HG03520 (cell line): ENCODE results near the gene CCDC86.

ENCODE experiments used
- ATAC-seq: cut with Tn5 transposase; IDR thresholded peaks from one replicate; pipeline ENCODE4 v1.9.1; 2021; ENCODE audit warnings: mild to moderate bottlenecking, moderate library complexity; ENCODE audit not compliant: unreplicated experiment

Gene CCDC86

DNA sequence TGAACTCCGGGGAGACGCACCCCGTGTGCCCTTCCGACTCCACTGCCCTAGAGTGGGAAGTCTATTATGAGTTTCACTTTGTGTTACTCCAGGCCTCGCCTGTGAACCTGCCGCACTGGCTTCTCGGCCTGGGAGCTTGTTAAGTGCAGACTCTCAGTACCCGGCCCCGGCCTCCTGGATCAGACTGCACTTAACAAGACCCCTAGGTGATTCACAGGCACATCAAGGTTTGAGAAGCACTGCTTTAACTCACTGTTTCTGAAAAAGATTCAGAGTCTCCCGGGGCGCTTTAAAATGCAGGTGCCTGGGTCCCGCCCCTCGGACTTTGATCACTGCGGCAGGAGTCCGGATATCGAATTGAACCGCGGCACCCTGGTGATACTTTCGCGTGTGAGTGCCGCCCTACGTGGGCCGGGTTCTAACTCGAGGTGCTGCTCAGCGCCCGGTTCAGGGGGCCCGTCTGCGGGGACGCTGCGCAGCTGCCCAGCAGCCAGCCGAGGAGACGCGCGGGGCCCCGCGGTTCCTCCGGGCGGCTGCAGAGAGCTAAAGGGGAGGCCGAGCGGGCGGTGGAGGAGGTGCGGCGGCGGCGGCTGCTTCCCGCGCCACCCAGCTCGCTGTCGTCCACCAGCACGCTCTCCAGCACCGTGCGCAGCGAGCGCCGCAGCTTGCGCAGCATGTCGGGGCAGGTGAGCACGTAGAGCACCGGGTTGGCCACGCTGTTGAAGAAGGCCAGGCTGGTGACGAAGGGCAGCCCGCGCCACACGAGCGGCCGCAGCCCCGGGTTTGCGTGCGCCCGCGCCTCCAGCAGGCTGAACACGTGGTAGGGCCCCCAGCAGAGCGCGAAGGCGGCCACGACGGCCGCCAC, 10.4 kb downstream of the CCDC86 start:
- no peak for ATAC-seq

DNA sequence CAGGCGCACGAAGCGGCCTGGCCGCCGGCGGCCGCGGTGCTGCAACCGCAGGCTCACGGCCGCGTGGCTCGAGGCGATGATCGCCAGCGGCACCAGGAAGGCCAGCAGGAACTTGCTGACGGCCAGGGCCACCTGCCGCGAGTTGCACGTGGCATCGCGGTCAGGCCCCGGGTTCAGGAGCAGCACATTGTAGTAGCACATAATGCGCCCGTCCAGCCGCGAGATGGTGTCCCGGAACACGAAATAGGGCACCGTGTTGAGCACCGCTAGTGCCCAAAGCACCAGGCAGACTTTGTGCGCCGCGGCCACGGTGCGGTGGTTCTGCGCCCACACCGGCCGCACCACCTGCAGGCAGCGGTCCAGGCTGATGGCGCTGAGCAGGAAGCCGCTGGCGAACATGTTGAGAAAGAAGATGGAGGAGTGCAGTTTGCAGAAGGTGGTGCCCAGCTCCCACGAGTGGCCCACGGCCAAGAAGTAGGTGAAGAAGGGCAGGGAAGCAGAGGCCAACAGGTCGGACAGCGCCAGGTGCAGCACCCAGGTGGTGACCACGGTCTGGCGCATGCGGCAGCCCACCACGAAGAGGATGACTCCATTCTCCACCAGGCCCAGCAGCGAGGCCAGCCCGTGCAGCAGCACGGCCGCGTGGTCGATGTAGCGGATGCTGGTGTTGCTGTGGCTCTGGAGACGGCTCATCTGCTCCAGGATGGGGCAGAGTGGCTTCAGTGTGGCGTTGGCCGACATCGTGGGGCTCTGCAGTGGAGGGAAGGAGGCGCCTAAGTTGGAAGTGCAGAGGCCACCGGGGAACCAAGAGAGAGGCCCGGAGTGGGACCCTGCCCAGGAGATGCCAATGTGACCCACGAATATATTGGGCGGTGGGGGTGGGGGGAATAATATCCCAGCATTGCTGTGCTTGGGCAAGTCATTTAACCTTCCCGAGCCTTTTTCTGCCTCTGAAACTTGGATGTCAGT, 11.4 kb downstream of the CCDC86 start:
- no peak for ATAC-seq

DNA sequence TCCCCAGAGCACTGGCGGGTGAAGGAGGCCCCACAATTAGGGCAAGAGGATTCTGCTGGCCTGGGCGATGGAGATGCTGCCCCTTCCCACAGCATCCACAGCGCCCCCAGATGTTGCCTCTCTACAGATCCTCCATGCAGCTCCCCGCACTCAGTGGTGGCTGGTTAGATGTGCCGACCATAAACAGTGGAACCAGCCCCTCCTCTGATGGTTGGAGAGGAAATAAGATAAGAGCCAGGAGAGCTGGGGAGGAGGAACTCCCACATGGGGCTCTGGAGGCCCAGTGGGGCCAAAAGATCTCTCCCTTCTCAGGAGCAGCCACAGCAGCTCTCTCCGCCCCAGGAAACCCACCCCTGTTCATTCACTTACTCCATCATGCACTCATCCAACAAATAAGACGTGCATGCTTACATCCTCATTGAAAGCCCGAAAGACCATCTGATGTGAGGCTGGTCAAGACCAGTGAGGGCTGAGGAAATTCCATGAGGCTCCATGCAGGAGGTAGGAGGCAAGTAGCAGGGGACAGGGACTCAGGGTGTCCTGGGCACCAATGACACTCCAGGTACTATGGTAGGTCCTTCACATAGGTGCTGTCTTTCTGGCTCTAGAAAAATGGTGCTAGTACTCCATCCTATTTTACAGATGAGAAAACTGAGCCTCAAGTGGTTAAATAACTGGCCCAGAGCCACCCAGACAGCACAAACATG, 12.4 kb downstream of the CCDC86 start:
- no peak for ATAC-seq

DNA sequence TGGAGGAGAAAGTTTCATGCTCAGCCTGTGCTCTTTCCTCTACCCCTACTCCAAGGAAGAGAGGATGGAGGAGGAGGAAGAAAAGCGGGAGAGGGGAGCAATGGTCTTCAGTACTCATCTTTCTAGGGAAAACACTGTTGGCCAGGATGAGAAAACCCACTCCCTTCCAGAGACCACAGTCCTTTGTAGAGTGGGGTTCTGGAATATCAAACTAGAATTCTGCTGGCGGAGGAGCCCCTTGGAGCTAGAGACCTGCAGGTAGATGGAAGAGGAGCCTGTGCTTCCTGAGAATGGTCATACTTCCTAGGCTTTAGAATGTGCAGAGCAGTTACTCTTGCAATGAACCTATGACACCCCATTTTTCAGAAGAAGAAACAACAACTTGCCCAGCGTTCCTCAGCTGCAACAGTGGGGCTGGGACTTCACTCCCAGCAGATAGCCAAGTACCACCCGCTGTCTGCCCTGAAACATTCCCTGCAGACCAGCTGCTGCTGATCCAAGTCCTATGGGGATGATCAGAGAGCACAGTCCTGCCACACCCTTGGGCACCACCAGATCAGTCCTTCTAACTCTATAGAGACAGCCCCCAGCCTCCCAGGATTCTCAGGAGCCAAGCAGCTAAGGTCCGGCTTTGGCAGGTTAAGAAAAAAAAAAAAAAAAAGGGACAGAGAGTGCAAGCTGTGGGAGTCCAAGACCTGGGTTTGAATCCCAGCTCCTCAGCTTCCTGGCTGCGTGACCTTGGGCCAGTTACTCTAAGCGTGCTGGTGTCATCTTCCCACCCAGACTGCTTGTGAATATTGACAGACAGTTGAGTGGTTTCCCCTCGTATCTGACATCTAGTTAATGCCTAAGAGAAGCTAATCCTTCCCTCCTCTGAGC, 13.2 kb downstream of the CCDC86 start:
- no peak for ATAC-seq

DNA sequence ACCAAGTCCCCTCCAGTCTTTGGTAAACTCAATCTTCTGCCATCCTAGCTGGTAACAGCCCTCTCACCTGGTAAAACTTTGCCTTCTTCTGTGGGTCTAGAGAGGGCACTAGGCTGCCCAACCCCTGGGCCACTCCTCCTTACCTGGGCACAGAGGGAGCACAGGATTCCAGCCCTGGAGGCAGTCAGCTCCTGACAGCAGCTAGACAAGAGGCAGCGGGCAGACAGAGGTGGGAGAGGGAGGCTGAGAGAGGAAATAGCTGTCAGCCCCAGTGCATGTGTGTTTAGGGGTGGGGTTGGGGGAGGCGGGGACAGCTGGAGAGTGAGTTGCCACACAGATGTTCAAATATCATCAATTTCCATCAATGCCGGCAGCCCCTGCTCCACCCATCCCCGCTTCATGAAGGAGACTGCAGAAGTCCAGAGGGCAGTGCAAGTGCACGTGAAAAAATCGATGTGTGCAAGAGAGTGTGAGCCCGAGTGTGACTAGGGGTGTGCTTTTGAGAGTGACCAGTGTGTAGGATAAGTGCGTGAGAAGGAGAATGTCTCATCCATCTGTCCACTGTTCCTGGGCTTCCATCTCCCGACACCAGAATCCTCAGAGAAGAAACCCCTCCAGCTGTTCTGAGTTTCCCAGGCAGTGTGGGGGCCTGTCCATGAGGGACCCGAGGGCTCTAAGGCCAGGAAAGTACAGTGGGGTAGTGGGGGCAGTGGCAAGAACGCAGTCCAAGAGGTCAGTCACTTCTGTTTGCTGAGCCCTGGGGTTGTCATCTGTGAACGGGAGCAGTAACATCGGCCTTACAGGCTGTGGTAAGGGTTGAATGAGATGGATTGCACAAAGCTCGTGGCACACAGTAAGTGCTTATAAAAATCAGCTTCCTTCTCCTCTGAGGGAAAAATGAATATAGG, 14.1 kb downstream of the CCDC86 start, which contains the start of gene PTGDR2:
Gene PTGDR2, minus strand, starts transcription at position 225 of the 908 bp plus-strand sequence. CDS start 2,228 bp downstream, outside the sequence.
- no peak for ATAC-seq

DNA sequence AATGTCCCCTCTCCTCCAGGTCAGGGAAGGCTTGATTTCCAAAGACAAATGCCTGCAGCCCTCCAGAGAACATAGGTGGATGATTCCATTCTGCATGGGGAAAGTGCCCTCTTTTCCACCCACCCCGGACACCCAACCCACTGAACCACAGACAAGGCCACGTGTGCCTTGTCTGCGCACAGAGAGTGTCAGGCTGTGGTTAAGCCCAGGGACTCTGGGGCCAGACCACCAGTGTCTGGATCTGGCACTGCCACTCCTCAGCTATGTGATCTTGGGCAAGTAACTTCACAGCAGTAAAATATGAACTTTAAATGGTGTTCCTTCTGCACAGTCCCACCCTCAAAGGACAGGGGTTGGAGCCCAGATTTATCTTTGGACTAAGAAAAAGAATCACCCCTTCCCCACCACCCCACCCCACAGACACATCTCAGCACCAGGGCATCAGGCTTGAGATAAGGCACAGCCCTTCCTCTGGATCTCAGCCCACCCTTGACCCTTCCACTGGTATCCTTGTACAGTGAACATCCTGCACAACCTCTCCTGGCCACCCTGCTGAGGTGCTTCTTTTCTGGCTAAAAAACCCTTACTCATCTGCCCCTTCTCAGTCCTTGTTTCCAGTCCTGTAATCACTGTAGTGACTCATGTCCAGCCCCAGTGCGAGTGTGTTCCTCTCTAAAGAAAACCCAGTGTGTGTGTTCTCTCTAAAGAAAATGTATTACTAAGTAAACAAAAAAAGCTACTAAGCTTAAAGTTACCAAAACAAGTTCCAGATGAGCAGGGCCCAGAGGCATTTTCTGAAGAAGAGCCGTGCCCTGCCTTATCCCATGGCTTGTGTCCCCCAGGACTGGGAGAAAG, 15.7 kb downstream of the CCDC86 start:
- ATAC-seq = no peak

DNA sequence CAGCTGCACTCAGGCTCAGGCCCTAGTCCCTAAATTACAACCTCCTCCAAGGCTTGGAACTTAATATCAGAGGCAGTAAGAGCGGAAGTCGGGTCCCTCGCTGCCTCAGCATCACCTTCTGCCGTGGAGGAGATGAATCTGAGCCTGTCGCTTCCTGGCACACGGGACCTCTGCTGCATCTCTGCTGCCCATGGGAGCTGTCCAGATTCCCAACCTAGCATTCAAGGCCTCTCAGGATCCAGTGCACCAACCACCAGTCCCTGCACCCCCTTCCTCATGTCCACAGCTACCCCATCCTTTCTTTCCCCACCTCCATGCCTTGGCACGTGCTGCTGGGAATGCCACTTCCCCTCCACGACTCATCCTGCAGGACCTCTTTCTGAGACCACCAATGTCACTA, 16.3 kb downstream of the CCDC86 start:
- ATAC-seq = no peak

DNA sequence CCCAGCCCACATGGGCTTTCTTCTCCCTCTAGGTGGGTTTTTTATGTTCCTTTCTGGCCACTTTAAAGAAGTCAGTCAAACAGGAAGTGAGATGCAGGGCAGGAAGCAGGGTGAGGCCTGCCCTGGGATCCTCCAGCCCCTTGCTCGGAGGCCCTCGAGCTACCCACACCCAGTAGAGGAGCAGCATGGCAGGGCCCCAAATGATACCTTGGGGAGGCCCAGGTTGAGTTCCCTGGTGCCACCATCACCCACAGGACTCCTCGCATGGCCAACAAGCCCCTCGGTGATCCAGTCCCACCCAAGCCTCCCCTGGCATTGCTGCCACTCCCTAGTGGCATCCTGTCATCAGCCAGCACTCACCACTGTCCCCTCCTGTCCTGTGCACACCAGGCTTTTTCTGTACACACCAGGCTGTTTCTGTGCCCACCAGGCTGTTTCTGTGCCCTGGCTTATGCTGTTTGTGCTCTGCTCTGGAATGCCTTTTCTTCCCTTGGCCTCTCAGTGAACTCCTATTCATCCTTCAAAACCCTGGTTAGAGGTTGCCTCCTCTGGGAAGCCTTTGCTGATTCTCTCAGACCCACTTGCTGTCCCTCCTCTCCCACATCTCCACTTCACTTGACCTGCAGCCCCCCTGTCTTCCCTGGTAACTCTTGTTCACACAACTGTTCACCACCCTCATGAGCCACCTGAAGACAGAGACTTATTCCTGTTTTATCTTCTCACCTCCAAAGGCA, 17.0 kb downstream of the CCDC86 start:
- ATAC-seq = no peak

DNA sequence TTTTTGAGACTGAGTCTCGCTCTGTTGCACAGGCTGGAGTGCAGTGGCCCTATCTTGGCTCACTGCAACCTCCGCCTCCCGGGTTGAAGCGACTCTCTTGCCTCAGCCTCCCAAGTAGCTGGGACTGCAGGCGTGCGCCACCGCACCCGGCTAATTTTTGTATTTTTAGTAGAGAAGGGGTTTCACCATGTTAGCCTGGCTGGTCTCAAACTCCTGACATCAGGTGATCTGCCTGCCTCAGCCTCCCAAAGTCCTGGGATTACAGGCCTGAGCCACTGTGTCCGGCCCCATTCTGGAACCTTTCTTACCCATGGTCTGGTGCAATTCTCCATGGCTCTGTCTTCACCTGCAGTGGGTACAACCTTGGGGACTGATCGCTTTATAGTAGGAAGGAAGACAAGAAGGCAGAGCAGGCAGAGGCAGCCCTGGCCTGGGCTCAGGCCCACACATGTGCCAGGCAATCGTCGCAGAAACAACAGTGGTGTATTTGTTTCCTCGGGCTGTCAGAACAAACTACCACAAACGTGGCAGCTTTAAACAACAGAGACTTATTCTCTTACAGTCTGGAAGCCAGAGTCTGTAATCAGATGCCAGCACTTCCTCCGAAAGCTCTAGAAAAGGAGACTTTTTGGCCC, 17.8 kb downstream of the CCDC86 start:
- no peak for ATAC-seq

DNA sequence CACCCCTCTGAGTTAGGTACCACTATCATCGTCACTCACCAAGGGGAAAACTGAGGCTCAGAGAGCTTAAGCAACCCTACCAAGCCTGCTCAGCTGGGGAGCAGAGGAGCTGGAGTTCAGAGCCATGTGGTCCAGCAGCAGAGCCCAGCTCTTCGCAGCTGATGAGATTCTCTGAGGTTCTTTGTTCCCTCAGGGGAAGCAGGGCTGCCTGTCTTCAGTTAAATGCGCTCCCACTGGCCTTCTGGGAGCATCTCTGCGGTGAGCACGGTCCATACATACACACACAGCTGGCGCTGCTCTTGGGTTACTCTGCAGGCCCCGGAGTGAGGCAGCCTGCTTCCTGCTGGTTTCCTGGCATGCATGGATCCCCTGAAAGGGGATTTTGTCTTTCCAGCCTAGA, 19.0 kb downstream of the CCDC86 start:
- ATAC-seq = no peak

DNA sequence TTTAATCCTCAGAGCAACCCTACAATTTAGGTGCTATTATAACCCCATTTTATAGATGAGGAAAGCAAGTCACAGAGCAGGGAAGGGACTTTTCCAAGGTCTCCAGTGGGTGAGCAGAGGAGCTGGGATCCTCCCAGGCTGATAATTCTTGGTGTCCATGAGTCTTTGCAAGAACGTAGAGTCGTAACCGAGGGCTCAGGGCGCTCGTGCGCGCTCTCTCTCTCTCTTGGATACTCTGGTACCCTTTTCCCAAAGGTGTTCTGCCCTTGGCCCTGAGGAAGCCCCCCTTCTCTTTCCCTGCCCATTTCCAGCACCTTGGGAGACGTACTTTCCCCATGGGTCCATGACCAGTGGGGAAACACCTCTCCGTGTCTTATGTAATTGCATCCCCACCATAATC, 20.3 kb downstream of the CCDC86 start:
- no peak for ATAC-seq

DNA sequence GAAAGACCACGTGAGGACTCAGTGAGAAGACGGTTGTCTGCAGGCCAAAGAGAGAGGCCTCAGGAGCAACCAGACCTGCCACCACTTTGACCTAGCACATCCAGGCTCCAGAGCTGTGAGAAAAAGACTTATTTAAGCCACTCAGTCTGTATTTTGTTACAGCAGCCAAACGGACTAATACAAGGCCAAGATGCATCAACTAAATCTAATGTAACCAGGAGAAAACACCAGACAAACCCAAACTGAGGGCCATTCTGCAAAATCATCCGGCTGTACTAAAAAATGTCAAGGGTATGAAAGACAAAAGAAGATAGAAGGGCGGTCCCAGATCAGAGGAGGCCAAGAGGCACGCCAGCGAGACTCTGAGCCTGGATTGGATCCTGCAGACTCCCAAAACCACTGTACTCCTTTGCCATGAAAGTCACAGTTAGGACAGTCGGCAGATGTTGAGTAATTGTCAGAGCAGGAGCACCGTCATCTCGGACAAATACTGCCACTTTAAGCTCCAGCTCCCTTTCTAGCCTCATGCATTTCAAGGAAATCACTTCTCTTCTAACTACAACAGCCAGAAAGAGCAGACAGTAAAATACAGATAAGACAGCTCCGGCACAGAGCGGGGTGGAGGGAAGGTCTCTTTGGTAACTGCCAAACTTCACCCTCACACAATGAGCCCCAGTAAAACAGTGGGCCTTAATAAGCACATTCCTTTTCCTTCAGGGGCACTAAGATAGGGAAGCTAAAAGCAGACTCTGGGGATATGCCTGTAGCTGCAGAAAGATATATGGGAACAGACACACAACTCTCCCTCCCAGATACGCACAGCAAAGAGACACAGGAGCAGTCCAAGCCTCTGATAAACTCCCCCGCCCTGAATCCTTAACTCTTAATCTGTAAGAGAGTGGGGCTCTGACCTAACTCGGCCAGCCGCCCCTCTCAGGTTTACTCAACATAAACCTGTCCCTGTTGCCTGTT, 21.9 kb downstream of the CCDC86 start:
- ATAC-seq = no peak

DNA sequence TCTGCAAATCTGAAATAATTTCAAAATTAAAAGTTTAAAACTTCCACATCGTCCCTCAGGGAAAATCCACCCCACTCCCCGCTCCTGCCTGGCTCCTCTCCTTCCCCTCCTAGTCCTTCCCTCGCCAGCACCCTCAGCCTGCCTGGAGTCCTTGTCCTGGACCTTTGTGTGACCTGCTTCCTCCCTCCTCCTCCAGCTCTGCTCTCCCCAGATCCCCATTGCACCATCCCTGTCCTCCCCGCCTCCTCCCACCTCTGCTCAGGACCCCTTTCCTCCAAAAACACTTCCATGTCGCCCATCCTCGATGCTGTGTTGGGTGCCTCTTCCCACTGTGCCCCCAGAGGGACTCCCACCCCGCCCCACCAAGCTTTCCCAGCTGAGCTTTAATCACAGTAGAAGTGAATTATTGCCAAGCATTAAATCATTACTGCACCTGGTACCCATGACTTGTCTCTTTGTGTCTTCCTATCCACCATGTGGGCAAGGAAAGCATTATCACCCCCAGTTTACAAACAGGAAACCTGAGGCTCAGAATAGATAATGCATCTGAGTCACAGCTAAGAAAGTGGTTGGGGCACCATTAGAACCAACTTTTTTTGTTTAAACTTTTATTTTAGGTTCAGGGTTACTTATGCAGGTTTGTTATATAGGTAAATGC, 23.1 kb downstream of the CCDC86 start:
- ATAC-seq = no peak

DNA sequence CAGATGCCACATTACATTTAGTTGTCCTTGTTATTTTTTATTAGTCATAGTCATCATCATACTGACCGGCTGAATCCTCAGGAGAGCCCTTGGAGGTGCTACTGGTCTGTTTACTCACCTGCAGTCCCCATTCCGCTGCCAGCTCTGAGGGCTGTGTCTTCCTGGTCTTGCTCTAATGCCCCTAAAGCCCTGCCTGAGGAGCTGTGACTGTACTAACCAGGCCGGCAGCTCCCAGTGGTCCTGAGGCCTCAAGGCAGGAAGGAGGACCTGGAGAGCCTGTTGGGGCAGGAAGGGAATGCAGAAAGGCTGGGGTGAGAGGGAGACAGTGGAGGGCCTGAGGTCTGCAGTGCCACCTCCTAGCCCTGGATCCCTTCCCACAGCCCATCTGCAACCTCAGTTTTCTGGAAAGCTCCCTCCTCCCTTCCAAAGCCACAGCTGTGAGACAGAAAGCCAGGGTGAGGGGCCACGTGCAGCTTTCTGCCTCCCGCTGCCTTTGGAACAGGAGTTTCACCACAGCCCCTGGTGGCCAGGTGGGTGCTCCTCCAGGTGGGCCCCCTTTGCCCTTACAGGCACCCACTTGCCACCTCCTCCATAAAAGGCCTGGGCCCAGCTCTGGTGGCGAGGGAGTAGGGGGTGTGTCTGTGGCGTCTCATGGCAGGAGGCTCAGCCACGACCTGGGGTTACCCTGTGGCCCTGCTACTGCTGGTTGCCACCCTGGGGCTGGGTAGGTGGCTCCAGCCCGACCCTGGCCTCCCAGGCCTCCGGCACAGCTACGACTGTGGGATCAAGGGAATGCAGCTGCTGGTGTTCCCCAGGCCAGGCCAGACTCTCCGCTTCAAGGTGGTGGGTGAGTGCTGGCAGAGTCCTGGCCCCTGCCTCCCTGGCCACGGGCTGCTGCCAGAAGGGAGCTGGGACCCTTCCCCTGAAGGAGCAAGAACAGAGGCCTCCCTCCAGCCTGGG, 25.3 kb downstream of the CCDC86 start, which contains the start of gene ZP1:
Gene ZP1, plus strand, starts transcription at position 632 of the 960 bp plus-strand sequence. Its CDS starts 20 bp downstream, at position 652.
- ATAC-seq = no peak
